Thoracic aorta (tissue), 2 donors: ENCODE results near the gene RSRC1. TPM values are rescaled to one million over a fixed set of nuclear protein-coding genes. Genes with fewer than 3 reads are reported as not detected.
"Not testable (repeated sequence)": the region's sequence is repeated elsewhere in the genome, so short reads cannot be mapped to it uniquely, and the experiment has no call there.

ENCODE experiments used
- ATAC-seq: fragments of 150-250 bp; one replicate; pipeline ENCODE4 v1.8.0; 2017; ENCODE audit warnings: low read depth; ENCODE audit not compliant: insufficient number of reproducible peaks, low FRiP score
- DNase-seq: peaks from one replicate; pipeline ENCODE4 v3.0.0-alpha.2; 2020; ENCODE audit warnings: low spot score
- H3K27ac ChIP-seq, 2 donors: fragments of 200-600 bp; sonication (generic); 1 replicate in 1 of 2; 2 replicates in 1 of 2; pipeline ENCODE4 v1.5.1; 2016; ENCODE audit warnings: mild to moderate bottlenecking in 2 of 2, moderate library complexity in 2 of 2
- H3K27me3 ChIP-seq: fragments of 200-600 bp; sonication (generic); replicated peaks from 2 replicates; pipeline ENCODE4 v1.6.0; 2016; ENCODE audit warnings: mild to moderate bottlenecking; ENCODE audit not compliant: insufficient read depth
- H3K36me3 ChIP-seq: fragments of 200-600 bp; sonication (generic); one replicate; pipeline ENCODE4 v1.5.1; 2016
- H3K4me1 ChIP-seq, 2 donors: fragments of 200-600 bp; sonication (generic); 1 replicate in 1 of 2; 2 replicates in 1 of 2; pipeline versions ENCODE4 v1.5.1 to v1.6.0; 2016; ENCODE audit warnings: low read depth in 2 of 2, mild to moderate bottlenecking in 1 of 2; ENCODE audit not compliant: control insufficient read depth in 1 of 2
- H3K4me3 ChIP-seq: fragments of 200-600 bp; sonication (generic); 2 replicates; pipeline ENCODE4 v1.5.1; 2016; ENCODE audit warnings: mild to moderate bottlenecking
- H3K9me3 ChIP-seq: fragments of 200-600 bp; sonication (generic); 2 replicates; pipeline ENCODE4 v1.5.1; 2016
- total RNA-seq, 2 donors: library from RNA; depleted of rRNA; stranded (reverse); fragments of >200 nt; gene quantifications; one replicate each; pipeline versions ENCODE4 v1.1.0 to v1.2.3, GENCODE V29; 2016
- TF ChIP-seq, protein P1 (sequence below): fragments of 200-600 bp; sonication (generic); IDR thresholded peaks from one replicate; pipeline ENCODE4 v1.5.1; 2019; ENCODE audit warnings: antibody characterized with exemption

The RSRC1 gene
- total RNA-seq, 2 donors from 2014 or later: 26.6 to 39.5 TPM

GRCh38 chr3:158120330-158120729, 10.4 kb downstream of the RSRC1 start:
- Histone ChIP-seq H3K9me3 (no peaks in the 10 kb centered on the region), H3K27ac (no peak overlapping the region), H3K4me1 (no peaks in the 10 kb centered on the region), H3K36me3 (peaks cover 7% of the 10 kb centered on the region), H3K4me3 (no peak overlapping the region), H3K27me3 (no peaks in the 10 kb centered on the region)
- DNase-seq (no peak), ATAC-seq (no peak)
- TF ChIP-seq, protein P1, sequence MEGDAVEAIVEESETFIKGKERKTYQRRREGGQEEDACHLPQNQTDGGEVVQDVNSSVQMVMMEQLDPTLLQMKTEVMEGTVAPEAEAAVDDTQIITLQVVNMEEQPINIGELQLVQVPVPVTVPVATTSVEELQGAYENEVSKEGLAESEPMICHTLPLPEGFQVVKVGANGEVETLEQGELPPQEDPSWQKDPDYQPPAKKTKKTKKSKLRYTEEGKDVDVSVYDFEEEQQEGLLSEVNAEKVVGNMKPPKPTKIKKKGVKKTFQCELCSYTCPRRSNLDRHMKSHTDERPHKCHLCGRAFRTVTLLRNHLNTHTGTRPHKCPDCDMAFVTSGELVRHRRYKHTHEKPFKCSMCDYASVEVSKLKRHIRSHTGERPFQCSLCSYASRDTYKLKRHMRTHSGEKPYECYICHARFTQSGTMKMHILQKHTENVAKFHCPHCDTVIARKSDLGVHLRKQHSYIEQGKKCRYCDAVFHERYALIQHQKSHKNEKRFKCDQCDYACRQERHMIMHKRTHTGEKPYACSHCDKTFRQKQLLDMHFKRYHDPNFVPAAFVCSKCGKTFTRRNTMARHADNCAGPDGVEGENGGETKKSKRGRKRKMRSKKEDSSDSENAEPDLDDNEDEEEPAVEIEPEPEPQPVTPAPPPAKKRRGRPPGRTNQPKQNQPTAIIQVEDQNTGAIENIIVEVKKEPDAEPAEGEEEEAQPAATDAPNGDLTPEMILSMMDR: no peak

- H3K9me3 ChIP-seq: no peaks in the 10 kb centered on the region
- TF ChIP-seq, protein P1: no peak
Measured at GRCh38 chr3:158121295-158121694, 11.4 kb downstream of the RSRC1 start.

GRCh38 chr3:158122721-158123120, 12.8 kb downstream of the RSRC1 start:
- H3K4me1 ChIP-seq, H3K27ac ChIP-seq, DNase-seq, H3K9me3 ChIP-seq, H3K27me3 ChIP-seq, ATAC-seq, H3K4me3 ChIP-seq: not testable (repeated sequence)
- H3K36me3 ChIP-seq: peaks cover 20% of the 10 kb centered on the region

More at GRCh38 chr3:158121295-158121694, 11.4 kb downstream of the RSRC1 start:
- H3K4me1 ChIP-seq: no peaks in the 10 kb centered on the region
- DNase-seq: no peak
- ATAC-seq: no peak
- H3K4me3 ChIP-seq: no peak overlapping the region
- H3K36me3 ChIP-seq: peaks cover 11% of the 10 kb centered on the region
- H3K27ac ChIP-seq: no peak overlapping the region
- no peaks in the 10 kb centered on the region for H3K27me3 ChIP-seq

GRCh38 chr3:158127250-158128219, 17.6 kb downstream of the RSRC1 start:
- Histone ChIP-seq H3K36me3 (peaks cover 35% of the 10 kb centered on the region), H3K4me3 (no peak overlapping the region), H3K27me3 (no peaks in the 10 kb centered on the region), H3K4me1 (no peaks in the 10 kb centered on the region), H3K27ac (no peak overlapping the region), H3K9me3 (peaks cover 8% of the 10 kb centered on the region)
- DNase-seq (no peak), ATAC-seq (no peak)
- TF ChIP-seq, protein P1: no peak

- H3K27me3 ChIP-seq: no peaks in the 10 kb centered on the region
- no peaks in the 10 kb centered on the region for H3K4me1 ChIP-seq
- H3K27ac ChIP-seq: no peak overlapping the region
- peaks cover 33% of the 10 kb centered on the region for H3K36me3 ChIP-seq
- no peak overlapping the region for H3K4me3 ChIP-seq
- TF ChIP-seq, protein P1: no peak
- DNase-seq: no peak
- ATAC-seq: no peak
- peaks cover 8% of the 10 kb centered on the region for H3K9me3 ChIP-seq
Measured at GRCh38 chr3:158128755-158129154, 18.9 kb downstream of the RSRC1 start.
